ENCODE results near the gene PTPN20.

PTPN20 gene

GRCh38 chr10:47022311-47023131 lies 111.3 kb downstream of the PTPN20 start:
- no peak for DNase-seq

- no peak for DNase-seq
These were observed 112.2 kb downstream of the PTPN20 start for GRCh38 chr10:47023237-47024045.

DNA sequence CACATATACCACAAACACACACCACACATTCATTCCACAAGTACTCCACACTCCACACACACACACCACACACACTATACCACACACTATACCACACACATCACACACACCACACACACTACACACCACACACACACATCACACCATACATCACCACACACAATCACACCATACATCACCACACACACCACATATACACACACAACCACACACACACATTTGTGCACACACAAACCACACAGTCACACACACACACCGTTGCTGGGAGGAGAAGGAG lies 112.8 kb downstream of the PTPN20 start:
- DNase-seq = no peak

DNA sequence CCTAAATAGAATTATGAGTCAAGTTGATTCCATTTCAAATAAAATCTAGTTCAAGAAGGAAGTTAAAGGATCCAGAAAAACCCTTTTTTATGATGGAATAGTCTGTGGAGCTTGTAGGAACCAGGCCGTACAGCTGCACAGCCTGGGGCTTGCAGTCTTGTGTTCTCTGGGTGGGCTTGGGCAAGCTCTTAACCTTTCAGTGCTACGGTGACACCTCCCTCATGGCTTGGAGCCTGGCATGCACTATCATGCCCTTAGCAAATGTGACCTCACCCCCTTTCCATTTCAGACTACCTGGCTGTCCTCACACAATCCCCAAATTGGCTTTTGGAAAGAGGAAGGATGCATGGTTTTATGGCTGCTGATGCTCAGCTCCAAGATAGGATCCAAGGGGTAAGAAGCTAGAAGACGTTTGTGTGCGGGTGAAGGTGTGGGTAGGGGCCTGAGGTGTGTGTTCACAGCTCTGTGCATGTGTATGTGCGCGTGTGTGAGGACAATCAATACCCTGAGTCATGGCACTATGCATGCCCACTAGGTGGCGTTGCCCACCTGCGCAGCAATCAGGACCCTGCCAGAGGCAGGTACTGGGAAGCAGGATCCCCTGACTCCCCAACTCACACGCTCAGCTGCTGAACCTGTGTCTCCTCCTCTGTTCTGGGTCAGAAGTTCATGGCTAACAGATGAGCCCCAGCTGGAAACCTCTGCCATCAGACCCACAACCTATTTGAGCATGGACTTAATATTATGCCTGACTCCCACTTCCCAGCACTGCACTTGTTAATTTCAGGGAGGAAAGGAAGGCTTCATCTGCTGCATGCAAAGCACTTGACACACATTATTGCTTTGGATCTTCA lies 113.4 kb downstream of the PTPN20 start:
- DNase-seq = peak in 1 of 2 experiments; percentile 46

- DNase-seq = no peak
These were observed 114.0 kb downstream of the PTPN20 start for GRCh38 chr10:47025253-47025539.

DNA sequence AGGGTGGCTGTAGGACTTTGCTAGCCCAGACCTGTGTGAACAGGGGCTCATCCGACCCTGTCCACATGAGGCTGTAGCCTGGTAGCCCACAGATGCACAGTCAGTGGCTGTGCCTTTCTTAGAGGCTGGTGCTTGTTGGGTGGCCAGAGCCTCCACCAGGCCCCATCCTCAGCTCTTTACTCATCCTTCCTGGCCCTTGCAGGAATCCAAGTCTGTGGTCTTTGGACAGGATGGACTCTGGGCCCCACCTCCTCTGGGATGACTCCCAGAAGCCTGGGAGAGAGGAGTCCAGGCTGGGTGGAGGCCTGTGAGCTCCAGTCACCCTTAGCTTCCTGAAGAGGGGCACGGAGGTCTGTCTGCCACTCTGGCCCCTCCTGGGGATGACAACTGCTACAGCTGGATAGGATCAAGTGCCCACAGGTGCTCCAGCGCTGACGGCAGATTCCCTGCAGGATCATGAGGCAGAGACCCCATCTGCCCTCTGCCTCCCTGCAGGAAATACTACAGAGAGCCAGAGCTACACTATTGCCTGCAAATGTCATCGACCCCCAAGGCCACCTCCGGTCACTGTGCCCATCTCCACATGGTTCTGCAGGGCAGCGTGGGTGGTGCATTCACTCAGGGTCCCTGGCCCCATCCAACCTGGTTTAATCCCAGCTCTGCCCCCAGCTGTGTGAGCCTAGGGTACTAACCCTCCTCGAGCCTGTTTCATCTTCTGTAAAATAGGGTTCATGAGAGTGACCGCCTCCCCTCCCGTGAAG lies 114.5 kb downstream of the PTPN20 start:
- peak in 1 of 2 experiments; percentile 57 for DNase-seq

DNA sequence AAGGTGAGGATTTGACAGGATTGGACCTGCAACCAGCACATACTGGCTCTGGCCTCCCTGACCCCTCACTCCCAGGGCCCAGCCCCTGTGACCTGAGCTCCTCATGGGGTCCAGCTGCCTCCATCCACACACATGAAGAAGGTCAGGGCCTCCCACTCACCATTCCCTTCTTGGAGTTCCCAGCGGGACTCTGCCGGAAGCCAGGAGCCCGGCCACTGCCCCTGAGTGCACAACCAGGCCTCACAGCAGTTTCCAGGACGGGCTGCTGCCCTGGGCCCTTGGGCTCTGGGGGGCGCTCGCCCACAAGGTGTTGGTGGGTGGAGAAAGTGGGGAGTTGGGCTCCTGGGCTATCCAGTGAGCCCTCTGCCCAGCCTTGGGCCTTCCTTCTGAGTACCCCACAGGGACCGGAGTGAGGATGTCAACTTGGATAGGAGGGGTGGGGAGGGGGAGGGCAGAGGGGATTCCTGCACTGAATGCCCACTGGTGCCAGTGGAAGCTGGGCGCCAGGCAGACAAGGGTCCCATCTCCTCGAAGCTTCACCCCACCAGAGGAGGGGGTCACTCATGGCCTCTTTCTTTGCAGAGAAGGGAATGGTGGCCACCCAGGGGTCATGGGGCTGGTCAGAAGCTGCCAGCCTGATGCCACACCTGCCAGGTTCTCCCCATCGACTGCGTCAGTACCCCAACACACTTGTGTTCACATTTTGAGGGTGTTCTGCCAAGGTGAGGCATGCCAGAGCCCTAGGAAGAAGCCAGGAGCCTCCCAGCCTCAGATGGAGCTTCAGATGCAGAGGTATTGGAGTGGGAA lies 115.3 kb downstream of the PTPN20 start:
- no peak for DNase-seq

DNA sequence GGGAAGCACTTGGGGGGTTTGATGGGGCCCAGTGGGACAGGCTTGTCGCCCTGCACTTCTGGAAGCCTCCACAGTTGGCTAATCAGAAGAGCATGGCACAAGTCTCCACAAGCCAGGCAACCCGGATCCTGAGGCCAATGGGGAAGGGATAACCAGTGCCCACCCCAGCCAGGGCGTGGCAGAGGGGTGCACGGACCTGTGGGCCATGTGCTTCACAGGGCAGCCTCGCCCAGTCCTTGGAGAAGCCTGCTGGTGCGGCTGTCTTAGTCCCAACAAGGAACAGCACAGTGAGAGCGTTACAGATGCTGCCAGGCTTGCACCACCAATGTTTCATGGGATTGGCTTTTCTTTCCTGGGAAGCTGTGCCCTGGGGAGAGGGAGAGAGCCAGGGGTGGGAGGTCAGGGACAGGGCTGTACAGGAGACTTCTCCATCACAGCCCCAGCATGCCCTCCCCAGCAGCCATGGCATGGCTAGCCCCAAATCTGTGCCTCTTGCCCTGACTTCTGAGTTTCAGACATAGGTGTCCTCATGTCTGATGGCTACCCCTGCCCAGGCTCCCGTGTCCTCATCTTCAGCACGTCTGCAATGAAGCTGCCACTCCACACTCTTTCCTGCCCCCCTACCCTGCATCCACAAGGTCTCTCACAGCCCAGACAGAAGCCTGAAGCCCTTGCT lies 116.0 kb downstream of the PTPN20 start:
- no peak for DNase-seq

DNA sequence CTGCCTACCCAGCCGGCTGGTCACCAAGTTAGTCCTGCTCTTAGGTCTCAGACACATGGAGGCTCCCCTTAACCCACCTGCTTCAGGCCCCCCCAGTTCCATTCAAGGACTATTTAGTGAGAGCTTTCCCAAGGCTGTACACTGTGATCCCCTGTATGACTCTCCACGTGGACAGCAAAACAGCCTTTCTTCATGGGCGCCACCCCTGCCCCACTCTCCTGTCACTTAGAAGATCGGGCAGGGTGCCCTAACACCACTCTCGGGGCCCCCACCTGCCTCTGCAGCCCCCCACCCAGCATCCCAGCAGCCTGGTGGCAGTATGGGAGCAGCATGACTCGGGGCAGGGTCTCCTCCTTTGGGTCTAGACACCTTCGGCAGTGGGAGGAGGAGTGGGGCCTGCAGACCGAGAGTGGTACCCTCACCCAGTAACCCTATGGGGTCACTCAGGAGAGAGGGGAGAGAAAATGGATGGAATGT lies 116.6 kb downstream of the PTPN20 start:
- no peak for DNase-seq

DNA sequence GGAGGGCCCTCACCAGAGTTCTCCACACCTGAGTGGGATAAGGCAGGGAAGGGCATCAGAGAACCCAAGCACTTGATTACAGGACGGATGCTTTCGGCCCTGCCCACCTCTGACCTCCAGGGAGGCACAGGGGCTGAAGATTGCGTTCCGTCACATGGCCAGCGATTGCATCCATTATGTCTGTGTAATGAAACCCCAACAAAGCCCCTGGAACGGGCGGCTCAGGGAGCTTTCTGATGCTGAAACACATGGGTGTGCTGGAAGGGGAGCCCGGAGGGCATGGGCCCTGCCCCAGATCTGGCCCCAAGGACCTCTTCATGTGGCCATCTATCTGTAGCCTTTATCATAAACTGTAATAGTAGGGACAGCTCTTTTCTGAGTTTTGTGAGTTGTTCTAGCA lies 117.2 kb downstream of the PTPN20 start:
- DNase-seq = no peak

- no peak for DNase-seq
These were observed 118.2 kb downstream of the PTPN20 start for GRCh38 chr10:47029181-47030009.

DNA sequence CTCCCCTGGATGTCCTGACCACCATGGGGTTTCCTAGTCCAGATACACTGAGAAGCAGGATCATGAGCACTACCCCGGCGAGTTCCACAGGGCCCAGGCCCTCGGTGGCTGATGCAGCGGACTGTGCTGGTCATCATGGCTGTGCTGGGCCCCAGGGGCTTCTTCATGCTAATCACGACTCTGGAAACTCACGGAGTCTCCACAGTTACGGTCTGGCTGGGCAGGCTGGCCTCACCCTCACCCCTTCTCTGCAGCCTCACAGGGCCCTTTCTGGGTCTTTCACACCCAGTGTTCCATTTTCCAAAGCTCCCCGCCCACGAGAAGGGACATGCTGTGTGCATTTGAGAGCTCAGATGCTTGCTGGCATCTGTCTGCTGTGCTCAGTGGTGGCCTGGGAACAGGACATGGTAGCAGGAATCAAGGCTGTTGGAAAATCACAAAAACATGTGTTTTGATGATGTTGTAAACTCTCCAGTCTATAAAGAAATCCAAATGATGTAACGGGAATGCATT lies 119.0 kb downstream of the PTPN20 start:
- no peak for DNase-seq

GRCh38 chr10:47031211-47031900 lies 120.1 kb downstream of the PTPN20 start:
- DNase-seq = peak in 1 of 2 experiments; percentile 22

- DNase-seq = no peak
These were observed 120.8 kb downstream of the PTPN20 start for GRCh38 chr10:47031901-47032465.

DNA sequence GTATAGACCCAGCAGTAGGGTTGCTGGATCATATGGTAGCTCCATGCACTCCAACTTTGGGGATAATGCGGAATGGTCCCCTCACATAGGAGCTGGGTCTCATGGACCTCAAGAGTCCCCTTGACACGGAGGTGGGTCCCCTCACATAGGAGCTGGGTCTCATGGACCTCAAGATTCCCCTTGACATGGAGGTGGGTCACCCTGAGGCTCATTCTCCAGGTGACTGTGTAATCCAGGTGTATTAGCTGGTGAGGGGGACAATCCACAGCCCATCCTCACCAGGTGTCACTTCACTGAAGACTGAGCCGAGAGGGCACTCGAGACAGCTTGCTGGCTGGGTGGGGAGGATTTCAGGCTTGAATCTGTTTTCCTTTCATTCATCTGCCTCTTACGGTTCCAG lies 121.9 kb downstream of the PTPN20 start:
- DNase-seq = no peak

- DNase-seq = no peak
These were observed 122.5 kb downstream of the PTPN20 start for GRCh38 chr10:47033541-47034270.

DNA sequence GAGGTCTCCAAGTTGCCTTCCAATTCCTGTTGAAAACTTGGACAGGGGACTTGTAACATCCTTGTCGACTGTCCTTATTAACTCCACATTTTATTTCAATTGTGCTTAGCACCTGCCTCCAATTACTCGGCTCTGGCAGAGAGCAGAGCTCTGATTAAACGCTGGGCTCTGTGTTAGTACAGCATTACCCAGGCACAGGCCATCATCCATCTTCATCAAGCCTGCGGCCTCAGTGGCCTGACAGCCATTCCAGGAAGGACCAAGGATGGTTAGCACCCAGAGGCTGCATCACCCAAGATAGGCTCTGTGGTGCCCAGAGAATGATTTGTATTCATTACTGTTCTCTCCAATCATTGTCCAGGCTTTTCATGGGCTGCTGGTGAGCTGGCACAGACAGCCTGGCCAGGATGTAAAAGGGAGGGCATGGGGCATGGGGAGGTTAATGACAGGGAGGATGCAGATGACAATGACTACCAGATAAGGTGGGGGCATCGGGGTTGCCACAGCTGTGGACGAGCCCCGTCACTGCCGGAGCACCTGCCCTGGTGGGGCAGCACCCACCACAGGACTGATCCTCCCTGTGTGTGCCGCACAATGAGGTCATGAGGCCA lies 123.3 kb downstream of the PTPN20 start:
- no peak for DNase-seq
